GM13977 (cell line): Measurements from ENCODE around the gene TULP4.
A peak's percentile ranks its signal among the peaks of the same experiment; 100 is the strongest.
"Not testable (repeated sequence)": the region's sequence is repeated elsewhere in the genome, so short reads cannot be mapped to it uniquely, and the experiment has no call there.

Experiments
- DNase-seq: peaks from one replicate; pipeline ENCODE4 v3.0.0; 2012; ENCODE audit warnings: low spot score
- in situ Hi-C: fragments of 300-500 bp; cut with MboI; formaldehyde crosslinking; loops from one replicate; pipeline ENCODE4 v1.12.0; 2022; ENCODE audit warnings: low sequenced_read_pairs, low pct_unique_long_range_greater_than_20kb, mixed read lengths, inconsistent platforms; ENCODE audit not compliant: unreplicated experiment
- TF ChIP-seq, protein P1 (sequence below): IDR thresholded peaks from 2 replicates; pipeline ENCODE4 v1.5.1; 2012; ENCODE audit warnings: mild to moderate bottlenecking, control low read depth; ENCODE audit not compliant: insufficient read depth; ENCODE audit errors: extremely low read depth, missing control alignments

The TULP4 gene

DNA sequence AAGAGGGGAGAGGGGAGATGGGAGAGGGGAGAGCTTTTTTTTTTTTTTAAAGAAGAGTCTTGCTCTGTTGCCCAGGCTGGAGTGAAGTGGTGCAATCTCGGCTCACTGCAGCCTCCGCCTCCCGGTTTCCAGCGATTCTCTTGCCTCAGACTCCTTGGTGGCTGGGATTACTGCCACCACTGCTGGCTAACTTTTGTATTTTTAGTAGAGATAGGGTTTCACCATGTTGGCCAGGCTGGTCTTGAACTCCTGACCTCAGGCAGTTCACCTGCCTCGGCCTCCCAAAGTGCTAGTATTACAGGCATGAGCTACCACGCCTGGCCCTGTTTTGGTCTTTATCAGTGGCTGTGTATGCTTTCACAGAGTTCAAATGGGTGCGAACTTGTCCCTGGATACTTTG, 38.5 kb downstream of the TULP4 start:
- in situ Hi-C loops, DNase-seq: not testable (repeated sequence)

DNA sequence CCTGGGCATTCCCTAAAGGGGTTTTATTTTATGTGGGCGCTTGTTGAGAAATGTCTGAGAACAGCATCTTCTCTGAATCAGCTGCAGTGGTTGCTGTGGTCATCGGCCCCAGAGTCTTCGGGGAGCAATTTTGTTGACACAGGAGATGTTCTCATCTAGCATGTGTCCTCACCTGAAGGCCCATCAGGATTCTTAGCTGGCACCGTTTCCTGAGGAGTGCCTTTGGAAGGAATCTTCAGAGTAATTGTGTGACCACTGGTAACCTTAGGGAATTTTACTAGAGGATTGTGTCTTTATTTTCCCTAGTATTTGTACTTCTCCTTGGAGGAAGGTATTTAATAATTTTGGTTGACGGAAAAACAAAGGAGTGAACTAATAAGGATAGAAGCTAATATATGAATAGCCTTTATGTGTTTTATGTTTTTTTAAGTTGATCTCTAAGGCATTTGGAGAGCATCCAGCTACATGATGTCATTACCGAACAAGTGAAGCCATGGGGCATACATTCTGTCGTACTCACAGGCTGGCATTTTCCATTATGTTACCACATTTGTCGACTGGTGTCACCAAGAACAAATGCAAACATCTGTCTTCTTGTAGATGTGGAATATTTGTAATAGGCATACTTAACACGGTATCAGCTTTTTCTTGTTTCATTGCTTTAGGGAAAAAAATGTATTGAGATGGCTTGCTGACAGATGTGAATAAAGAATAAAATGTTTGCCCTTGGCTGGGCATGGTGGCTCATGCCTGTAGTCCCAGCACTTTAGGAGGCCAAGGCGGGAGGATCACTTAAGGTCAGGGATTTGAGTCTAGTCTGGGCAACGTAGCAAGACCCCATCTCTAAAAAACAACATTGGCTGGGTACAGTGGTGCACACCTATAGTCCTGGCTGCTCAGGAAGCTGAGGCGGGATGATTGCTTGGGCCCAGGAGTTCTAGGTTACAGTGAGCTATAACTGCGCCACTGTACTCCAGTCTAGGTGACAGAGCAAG, 41.9 kb downstream of the TULP4 start:
- in situ Hi-C loops = no loop called here
- TF ChIP-seq, protein P1, sequence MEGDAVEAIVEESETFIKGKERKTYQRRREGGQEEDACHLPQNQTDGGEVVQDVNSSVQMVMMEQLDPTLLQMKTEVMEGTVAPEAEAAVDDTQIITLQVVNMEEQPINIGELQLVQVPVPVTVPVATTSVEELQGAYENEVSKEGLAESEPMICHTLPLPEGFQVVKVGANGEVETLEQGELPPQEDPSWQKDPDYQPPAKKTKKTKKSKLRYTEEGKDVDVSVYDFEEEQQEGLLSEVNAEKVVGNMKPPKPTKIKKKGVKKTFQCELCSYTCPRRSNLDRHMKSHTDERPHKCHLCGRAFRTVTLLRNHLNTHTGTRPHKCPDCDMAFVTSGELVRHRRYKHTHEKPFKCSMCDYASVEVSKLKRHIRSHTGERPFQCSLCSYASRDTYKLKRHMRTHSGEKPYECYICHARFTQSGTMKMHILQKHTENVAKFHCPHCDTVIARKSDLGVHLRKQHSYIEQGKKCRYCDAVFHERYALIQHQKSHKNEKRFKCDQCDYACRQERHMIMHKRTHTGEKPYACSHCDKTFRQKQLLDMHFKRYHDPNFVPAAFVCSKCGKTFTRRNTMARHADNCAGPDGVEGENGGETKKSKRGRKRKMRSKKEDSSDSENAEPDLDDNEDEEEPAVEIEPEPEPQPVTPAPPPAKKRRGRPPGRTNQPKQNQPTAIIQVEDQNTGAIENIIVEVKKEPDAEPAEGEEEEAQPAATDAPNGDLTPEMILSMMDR = no peak

DNA sequence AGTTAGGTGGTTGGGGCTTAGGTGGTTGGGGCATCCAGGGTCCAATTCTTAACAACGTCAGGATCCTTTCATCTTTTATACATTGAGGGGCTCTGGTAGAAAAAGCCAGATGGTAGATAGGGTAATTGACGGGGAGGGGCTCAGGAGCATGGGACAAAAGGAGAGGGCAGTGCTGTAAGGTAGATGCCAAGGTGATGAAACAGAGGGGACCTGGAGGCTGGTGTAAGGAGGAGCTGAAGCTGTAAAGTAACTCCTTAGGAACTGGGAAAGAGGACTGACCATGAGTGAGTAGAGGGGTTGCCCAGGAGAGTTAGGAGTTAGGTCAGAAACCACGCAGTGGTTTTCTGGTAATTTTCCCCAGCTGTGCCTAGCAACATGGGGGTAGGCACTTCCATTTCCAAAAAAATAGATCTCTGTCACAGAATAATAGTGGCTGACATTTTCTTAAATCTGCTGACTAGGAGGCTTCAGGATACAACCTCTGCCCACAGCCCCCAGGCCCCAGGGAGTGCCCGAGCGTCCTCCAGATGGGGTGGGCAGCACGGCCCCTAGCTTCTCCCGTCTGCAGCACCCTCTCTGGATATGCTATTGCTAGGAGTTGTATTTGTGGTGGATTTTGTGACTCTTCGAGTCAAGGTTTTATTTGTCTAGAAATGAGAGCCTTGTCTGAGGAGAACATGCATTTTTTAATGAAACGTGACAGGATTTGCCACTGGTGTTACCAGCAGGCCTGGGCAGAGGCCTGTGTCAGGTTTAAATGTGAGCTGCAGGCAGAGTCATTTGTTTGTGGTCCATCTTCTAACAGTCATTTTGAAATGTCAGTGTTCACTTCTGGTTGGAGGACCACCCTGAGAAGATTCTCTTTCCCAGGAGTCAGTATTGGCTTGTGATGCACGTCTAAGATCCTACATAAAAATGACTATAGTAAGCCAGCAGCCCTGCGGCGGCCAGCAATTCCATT, 44.6 kb downstream of the TULP4 start:
- TF ChIP-seq, protein P1 = no peak
- in situ Hi-C loops = no loop called here
- DNase-seq = peak; percentile 34

More for the DNA sequence above, 41.9 kb downstream of the TULP4 start:
- DNase-seq = no peak

DNA sequence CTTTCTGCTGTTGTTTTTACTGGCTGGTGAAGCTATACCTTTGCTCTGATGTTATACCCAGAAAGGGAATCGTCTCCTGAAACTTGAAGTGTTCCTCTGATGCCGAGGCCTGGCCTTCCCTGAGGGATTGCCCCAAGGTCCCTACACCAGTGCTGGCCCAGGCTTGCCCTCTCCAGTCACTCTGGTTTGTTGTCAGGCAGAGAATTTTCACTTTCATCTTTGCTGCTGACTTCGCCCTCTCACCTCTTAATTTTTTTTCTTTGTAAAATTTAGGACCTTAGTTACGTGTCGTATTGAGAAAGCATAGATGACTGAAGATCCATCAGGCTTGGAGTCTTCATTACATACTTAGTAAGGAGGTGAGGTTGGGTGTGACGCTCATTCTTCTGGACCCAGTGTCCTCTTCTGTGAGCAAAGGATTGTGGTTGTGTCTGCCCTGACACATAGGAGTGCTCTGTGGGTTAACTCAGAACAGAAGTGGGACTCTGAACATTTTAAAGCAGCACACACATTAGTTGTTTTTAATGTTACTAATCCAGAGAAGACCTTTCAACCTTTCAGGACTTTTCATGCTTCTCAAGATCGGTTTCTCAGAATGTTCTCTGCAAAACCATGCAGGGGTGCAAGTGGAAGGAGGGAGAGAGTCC, 45.4 kb downstream of the TULP4 start:
- peak; percentile 78 for DNase-seq
- in situ Hi-C loops = no loop called here
- TF ChIP-seq, protein P1 = no peak

DNA sequence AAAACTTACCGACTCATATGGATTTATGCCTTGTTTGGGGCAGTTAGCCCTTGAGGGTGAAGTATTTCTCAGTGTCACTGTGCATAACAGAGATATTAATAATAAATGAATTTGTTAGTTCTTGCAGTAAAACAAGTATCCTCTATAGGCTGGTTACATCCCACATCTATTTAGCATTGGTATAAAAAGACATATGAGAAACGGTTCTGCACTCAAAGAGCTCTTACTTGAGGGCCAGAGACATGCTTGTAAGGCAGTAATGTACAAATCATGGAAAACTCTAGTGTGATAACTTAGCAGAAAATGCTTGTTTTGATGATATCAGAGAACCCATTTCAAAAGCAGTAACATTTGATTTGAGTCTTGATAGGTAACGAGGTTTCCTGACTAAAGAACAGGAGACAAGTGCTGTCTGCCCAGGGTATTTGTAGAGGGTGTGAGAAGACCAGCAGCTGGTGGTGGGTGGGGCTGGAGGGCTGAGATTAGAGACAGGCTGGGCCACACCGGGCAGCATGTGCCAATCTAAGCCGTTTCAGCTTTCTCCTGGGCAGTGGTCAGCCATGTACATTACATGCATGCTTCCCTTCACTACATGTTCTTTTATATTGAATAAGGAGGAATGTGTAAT, 46.3 kb downstream of the TULP4 start:
- no peak for DNase-seq
- TF ChIP-seq, protein P1 = no peak
- in situ Hi-C loops = no loop called here

DNA sequence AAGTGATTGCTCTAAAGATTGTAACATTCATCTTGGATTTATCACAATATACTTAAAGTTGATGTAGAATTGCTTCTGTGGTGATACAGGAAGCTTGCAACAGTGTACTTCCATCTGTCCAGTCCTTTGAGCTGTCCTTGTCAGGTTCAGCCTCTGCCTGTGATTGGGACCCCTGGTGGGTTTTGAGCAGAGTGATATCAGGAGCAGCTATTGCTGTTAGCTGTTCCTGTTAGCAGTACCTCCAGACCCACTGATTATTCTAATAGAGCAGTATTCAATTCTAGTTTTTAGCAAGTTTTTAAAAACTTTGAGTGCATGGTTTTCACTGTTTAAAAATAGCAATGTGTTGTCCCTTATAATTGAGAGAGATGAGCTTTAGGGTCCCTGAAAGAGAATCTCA, 48.8 kb downstream of the TULP4 start:
- TF ChIP-seq, protein P1 = no peak
- in situ Hi-C loops = no loop called here

More for the DNA sequence above, 48.8 kb downstream of the TULP4 start:
- DNase-seq = no peak
